Renal pelvis (tissue), 4 donors: Measurements from ENCODE around the gene EML6. TPM values are rescaled to one million over a fixed set of nuclear protein-coding genes. Genes with fewer than 3 reads are reported as not detected.

Source experiments
- DNase-seq: peaks from one replicate; pipeline ENCODE4 v3.0.0-alpha.2; 2013
- polyA plus RNA-seq, 3 donors: library from polyadenylated mRNA; unstranded; fragments of 120-200 nt; gene quantifications; one replicate each; pipeline ENCODE4 v1.2.1, GENCODE V29; 2013; ENCODE audit not compliant: insufficient read length in 3 of 3

Gene EML6
- polyA plus RNA-seq, 3 donors = 11.8 to 21.9 (median 18.5) TPM

DNA sequence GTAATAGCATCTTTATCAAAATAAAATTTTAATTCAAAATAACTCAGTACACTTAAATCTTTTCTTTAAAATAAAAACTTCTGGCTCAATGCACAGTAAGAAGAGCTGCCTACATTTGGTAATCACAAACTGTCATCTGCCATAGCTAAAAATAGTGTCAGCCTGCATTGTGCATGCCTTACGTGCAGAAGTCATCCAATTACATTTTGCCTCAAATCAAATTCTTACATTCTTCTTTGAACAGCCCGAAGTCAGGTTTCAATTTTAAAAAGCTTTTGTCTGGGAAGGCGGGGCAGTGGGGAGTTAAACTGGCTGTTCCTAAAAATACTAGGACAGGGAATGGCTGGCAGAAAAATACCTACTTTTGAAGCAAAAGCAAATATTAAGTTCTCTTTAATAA lies 275.7 kb downstream of the EML6 start:
- DNase-seq = no peak

DNA sequence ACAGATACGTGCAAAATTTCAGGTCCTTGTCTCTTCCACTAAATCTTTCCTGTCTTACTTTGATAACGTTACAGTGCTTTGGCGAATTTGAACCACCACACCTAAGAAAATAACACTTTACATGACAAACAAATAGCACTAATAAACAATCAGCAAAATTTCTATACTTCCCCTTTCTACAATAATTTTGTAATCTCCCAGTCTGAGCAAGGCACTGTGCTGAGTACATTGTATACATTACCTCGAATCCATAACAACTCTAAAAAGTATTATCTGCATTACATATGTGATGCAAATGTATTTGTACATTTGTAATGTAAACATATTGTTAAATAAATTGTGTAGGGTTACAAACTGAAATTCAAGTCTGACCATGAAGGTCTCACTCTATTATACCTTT lies 276.9 kb downstream of the EML6 start:
- no peak for DNase-seq

DNA sequence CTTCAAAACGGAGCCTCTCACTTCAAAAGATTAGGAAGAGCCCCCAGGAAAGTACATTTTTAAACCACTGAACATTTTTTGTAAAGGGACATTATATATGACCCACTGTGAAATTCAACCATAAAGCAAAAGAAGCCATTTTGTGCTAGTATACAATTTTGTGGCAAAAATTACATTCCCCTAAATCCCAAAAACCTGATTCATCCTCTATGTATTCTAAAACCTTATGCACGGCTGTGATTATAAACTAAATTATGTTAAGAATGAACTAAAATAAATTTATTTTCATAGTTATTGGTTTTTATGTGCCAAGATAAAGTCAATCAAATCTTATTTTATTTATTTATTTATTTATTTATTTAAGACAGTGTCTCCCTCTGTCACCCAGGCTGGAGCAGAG lies 278.3 kb downstream of the EML6 start:
- DNase-seq = no peak

DNA sequence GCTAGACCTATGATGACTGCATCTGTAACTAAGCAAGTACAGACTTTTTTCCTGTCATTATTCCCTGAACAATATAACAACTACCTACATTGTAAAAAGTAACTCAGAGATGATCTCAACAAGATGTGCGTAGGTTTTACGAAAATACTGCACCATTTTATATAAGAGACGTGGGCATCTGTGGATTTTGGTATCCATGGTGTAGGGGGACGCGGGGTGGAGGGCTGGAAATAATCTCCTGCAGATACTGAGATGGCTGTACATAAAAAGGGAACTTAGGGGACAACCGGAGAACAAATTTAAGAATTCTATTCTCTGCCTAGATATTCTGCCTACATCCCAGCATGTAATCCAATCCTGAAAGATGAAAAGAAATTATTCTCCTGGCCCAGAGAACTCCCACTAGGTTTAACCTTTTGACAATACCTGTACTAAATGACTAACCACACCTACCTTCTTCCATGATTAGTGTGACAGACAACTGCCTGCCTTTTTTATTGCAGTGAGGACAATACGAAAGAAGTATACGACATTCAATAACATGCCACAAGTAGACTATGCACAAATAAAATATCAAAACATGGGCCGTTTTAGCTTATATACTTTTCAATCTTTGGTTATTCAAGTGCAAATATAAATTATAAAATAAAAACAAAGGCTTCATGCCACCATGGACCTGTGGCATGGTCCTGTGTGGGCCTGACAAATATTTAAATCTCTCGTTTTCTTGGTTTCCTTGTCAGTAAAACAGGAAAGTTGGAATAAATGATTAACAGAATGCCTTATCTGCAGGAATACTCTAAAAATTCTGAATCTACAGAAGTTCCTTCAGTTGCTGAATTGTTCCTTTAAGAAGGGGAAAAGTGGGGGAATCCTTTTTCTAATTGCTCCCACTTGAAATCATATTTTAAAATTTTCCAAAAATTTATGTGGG lies 280.5 kb downstream of the EML6 start:
- DNase-seq = no peak

DNA sequence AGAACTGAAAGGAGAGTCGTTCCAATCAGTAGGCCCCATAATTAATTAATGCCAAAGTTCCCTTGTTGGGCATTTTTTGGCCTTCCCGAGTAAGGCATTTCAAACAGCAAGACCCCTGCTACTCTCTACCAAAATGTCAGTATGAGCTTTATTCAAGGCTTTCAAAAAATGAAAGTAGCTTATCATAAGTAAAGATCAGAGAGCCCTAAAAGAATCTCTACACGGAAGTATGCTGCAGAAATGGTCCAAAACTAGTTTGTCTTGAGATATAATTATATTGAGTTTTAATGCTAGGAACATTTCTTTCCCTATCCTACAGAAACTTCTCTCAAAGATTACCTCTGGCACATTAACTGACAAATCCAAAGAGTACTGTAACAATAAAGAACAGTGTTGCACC lies 282.8 kb downstream of the EML6 start:
- no peak for DNase-seq

DNA sequence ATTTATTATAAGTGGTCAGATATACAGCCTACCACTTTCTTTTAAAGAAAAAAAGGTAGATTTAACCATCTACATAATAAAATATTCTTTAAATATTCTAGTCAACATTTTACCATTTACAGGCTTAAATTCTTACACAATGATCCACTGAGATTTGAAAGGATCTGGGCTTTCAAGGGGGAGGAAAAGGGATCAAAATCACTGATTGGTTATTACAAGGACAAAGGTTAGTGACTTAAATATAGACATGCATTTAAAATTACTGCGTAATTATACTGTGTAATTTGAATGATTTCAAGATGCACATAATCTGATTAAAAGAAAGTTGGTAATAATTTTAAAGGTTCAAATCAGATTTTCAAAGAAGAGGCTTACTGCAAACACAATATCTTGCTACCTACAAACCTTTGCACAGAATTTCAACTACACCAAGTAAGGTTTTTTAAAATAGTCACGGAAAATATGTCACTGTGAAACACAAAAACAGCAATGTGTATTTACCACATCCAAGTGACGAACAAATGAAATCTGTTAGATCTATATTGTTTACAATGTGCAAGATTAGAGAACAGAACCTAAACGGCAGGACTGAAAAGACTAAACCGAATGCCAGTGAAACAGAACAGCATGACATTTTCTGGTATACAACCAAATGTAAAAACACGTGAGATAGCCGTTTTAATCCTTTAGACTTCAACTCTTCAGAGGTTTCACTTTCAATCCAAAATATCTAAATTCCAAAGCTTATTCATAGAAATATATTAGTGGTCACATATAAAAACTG lies 286.0 kb downstream of the EML6 start:
- no peak for DNase-seq

DNA sequence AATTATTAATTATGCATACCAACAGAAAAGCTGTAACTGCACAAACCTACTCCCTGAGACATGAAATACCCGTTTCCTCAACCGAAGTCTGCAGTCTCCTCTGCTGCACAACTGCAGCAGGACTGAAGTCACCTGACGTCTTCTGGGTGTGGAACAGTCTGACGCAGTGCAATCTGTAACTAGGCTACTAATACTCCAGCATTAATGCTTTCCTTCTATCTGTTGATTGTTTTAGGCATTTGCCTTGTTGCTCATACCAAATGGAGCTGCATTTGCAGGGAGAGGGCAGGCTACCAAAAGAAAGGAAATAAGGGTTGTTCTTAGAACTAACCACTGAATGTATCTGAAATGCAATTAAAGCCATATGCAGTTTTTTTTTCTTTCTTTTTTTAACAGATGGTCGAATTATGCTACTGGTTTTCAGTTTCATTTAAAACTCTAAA lies 286.7 kb downstream of the EML6 start:
- no peak for DNase-seq

DNA sequence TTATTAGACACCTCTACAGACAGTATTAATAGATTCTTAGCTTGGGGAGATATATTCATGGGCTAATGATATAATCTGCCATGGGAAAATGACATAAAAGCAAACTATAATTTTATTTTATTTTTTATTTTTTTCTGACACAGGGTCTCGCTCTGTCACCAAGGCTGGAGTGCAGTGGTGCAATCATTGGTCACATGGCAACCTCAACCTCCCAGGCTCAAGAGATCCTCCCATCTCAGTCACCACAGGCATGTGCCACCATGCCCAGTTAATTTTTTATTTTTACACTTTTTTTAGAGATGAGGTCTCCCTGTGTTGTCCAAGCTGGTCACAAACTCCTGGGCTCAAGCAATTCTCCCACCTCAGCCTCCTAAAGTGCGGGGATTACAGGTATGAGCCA lies 287.5 kb downstream of the EML6 start:
- no peak for DNase-seq

DNA sequence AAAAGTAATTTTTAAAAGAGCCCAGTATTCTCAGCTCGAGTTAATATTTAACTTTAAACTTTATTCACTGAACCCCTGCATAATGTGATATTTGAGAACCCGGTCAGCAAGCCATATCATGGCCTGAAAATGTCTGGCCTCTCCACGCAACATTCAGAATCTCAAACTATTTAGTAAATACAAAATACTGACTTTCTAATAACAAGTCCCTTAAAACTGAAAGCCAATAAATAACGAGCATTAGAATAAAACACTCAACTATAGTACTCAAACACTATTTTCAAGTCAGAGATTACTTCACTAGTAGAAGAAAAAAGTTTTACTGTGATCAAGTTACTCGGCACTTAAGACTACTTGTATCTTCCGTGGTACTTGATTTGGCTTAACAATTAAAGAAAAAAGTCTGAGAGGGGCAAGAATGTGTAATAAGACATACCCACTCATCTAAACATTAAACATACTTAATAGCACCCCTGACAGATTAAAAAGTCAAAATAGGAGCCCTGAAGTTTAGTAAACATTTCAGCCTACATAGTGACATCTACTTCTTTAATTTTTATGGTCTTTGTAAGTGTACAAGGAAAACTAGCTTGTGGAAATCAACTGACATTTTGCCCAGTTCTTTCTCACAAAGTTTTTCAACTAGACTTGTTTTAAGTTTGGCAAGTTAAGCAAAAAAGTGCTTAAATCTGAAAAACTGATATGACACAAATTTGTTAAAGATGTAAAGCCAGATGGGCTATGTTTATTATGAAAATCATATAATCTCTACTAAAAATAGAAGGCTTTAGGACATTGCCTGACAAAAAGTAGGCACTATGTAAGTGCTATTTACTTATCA lies 288.6 kb downstream of the EML6 start:
- DNase-seq = peak; percentile 31

DNA sequence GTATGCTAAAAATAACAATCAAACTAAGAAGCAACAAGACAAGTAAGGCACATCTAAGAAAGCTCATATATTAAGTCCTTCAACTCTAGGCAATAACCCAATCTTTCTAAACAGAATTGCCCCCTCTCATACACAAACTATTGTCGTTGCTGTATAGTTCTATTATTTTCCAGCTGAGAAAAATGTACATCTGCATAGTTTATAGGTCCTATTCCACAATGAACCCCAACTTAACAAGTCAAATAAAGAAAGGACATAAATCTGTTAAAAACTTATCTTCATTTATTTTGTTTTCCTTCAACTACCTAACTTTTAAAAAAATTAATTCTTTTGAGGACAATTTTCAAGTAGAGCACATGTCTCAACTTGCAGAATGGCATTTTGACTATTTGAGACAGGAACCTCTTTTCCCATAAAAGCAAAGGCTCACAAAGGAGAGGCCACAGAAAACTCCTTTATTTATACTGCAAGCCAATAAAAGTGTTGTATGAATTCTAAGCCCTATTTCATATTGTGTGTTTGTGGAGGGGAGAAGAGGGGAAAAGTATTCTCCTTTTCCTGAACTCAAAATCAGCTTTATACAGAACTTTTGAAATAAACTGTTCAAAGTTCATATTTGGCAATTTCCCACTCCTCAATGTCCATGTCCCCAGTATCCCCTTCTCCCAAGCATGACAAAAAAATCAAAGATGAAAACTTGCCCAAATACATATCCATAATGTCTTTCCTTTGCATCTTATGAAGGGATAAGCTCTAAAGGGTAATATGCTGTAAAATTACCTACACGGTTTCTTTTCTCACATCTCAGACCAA lies 289.4 kb downstream of the EML6 start:
- no peak for DNase-seq

DNA sequence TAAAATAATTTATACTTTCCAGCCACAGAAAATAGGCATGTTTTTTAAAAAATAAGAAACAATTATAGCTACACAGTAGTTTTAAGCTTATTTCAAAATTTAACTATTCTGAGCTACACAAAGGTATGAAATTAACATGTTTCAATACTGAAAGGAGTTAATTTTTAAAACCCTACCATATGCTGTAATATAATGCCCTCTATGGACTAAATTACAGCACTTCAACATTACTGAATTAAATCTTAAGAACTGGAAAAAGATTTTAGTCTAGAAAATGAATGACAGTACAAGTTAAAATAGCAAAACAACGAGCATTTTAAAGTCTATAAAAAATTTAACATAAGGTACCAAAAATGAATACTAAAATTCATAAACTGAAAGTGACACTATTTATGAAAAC lies 290.5 kb downstream of the EML6 start:
- DNase-seq = no peak

DNA sequence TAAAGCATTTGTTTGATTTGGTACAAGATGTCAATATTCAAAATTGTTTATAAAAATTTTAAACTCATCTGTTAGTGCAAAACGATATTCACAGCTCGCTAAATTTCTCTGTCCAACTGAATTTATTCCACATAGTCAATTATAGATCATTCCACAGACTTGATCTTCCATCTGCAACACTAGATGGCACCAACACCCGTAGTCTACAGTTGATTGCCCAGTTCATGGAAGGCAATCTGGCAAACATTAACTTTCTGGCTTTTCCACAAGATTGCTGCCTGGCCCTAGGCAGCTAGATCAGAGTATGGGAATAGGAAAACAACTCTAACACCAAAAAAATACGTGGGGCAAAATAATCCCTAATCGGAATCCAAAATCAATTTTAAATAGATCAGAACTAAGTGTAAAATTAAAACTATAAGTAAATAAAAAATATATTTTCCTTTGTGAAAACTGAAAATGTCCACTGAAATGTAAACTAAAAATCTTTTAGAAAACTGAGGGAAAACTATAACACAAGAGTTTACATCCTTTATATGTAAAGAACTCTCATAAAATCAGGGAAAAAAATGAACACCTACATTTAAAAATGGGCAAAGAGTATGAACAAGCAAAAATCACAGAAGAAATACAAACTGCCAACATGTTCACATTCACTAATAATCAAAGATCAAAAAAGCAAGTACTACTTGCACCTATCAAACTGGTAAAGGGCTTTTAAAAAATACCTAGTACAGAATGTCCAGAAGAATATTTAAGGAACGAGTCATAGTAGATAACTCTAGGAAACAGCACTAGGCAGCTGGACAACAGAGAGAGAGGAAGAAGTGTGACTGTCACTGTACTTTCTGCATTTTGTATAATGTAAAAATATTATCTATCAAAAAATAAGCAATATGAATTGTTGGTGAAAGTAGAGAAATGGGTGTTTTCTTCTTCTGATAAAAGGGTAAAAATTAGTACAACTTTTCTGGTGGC lies 291.8 kb downstream of the EML6 start:
- DNase-seq = peak; percentile 70

DNA sequence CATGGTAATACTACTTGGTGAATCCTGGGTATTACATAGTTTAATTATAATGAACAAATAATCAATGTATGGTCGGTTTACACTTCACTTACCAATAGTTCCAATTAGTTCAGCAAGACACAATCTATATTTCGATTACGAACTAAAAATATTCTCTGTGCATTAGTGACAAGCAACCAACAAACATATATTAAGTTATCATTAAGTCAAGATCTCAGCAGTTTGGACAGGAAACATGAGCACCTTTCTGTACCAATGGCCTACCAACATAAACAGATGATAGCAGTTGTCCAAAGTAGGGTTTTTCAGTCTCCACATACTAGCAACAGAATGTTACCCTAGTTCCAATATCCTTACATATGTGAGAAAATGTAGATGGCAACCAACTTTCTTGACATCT lies 294.0 kb downstream of the EML6 start:
- DNase-seq = no peak

DNA sequence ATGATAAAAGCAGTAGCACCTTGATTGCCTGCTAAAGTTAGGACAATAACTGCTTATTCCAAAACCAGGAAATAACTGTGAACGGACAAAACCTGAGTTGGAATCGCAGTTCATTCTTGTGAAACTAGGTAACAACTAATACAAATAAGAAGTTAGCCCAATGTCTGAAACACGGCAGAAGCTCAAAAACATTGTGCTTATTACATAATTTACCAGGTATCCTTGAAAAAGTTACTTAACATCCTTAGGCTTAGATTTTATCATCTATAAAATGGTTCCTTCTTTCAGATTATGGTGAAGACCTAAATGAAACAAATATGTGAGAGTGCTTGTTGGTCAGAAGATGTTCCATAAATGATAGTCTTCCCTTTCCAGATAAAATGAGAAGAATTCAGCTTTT lies 294.4 kb downstream of the EML6 start:
- DNase-seq = no peak

DNA sequence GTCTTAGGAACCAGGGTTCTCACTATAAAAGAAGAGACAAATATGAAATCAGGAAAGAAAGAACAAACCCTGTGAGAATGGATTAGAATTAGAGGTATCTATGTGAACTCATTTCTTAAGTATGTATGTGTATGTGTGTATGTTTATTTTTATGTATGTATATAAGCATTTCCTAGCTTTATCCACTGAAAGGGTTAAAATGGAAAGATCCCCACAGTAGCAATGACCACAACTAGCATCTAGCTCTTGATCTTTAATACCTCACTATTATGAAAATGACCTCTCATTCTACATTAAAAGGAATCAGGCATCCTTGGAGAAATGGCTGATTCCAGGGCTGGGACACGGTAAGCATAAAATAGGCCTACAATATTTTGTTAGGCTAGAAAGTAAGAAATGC lies 295.2 kb downstream of the EML6 start:
- DNase-seq = no peak

DNA sequence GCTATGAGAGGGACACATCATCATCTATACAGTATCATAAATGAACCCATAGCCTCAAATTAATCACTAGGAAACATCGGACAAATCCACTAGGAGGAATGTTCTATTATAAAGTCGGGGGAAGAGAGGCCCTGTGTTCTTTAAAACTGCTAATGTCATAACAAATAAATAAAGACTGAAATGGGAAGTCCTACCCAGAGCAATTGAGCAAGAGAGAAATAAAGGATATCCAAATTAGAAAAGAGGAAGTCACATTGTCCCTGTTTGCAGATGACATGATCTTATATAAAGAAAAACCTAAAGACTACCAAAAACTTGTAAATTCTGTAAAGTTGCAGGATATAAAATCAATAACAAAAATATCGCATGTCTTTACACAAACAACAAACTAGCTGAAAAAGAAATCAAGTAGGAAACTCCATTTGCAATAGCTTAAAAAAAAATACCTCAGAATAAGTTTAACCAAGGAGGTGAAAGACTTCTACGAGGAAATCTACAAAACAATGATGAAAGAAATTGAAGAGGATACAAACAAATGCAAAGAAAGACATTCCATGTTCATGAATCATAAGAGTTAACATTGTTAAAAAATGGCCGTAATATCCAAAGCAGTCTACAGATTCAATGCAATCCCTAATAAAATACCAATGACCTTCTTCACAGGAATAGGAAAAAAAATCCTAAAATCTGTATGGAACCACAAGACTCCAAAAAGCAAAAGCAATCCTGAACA lies 296.2 kb downstream of the EML6 start:
- DNase-seq = no peak
